Stimulated activated CD8-positive, alpha-beta memory T cell treated with anti-CD3 and anti-CD28 coated beads, Interleukin-12 subunit alpha, Interleukin-12 subunit beta, amount 100 ng/mL, for 24 hours (primary cell): ENCODE data around the gene SCAF8.
"Not testable (repeated sequence)": the region's sequence is repeated elsewhere in the genome, so short reads cannot be mapped to it uniquely, and the experiment has no call there.

Experiments
- DNase-seq: peaks from one replicate; pipeline ENCODE4 v3.0.0-alpha.2; 2020; ENCODE audit errors: extremely low read depth

Gene SCAF8

DNA sequence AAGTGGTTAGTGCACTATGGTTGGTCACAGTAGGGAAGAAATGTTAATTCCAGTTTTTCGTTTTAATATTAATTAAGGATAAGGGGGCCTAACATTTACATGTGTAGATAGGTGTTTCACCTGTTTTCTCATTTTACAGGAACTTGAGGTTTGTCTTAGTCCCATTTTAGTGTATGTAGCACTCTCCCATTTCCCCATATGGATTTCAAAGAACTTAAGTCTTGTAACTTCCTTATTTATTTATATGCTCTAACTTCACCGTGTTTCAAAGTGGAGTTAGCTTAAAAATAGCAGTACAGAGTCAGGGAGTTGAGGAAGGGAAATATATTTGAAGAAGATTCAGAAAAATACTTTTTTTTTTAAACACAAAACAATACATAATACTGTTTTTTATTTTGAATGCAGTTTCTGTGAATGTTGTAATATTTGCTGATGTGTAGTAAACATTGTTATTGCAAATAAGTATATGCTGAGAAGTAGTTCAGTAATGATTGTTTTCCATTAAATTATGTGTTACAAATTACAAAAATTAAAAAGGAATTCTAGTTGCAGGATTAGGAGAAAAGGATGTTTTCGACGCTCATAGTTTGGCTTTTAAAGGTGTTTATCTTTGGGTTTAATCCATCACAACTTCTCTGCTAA is 3.5 kb downstream of the SCAF8 start:
- no peak for DNase-seq

DNA sequence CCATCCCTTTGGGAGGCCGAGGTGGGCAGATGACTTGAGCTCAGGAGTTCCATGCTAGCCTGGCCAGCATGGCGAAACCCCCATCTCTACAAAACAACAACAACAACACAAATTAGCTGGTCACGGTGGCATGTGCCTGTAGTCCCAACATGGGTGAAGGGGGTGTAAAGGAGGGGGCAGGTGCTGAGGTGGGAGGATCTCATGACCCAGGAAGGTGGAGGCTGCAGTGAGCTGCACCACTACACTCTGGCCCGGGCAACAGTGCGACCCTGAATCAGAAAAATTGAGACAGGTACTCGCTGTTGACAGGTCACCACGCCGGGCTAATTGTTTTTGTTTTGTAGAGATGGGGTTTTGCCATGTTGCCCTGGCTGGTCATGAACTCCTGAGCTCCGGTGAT is 4.2 kb downstream of the SCAF8 start:
- DNase-seq, result no peak

DNA sequence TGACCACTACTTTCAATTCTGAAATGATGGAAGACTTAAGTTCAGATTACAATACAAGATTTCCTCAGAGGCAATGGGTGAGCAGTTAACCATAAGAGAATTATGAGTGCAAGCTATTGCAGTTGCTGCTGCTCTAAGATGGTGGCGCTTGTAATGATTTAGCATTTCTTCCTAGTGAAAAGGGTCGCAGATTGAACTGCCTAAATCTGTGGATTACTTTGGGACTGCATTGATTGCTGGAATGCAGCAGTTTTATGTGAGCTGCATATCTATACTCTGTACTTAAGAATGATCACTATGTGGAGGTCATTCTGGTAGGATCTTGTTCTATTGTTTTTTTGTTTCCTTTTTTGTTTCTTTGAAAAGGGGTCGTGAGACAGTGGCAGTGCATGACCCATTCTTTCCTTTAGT is 5.3 kb downstream of the SCAF8 start:
- no peak for DNase-seq

DNA sequence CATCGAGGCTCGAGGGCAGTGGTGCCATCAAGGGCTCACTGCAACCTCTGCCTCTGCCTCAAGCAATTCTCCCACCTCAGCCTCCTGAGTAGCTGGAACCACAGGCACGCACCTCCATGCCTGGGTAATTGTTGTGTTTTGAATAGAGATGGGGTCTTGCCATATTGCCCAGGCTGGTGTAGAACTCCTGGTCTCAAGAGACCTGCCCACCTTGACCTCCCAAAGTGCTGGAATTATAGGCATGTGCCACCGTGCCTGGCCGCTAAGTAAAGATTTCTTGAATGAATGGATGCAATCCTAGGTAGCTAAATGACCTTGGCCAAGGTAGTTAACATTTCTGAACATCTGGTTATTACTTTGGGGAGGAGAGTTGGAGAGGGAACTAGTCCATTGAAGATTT is 7.4 kb downstream of the SCAF8 start:
- no peak for DNase-seq

DNA sequence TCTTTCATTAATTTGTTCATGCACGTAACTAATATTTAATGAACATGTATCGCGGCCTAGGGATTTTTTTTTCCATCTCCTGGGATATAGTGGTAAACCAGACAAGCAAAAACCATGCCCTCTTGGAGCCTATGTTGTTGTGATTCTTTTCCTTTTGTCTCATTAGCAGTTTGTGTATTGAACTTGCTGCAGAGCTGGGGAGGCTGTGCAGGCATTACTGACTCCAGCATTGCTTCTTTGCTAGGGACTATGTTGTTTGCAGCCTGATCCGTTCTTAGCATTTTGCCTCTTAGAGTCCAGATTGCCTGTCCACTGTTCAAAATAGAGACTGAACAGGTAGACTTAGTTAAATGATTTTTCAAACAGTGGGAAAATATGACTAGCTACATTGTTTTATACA is 9.7 kb downstream of the SCAF8 start:
- no peak for DNase-seq

DNA sequence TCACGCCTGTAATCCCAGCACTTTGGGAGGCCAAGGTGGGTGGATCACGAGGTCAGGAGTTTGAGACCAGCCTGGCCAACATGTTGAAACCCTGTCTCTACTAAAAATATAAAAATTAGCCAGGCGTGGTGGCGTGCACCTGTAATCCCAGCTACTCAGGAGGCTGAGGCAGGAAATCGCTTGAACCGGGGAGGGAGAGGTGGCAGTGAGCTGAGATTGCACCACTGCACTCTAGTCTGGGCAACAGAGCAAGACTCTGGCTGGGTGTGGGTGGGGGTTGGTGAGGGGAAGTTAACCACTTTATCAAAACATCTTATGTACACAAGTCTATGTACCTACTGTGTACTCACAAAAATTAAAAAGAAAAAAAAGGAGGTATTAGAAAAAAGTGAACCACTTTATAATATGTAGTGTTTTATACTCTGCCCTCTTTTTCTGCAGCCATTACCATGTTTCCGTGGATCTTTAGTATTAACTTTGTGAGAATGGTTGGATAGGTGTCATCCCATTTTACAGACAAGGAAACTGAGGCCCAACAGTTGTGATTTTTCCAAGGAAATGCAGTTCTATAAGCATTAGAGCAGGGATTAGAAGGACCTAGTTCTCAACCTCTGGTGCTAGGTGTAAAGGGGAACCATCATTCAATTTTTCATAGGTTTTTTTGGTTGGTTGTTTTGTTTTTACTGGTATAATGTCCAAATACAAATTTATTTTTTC is 11.0 kb downstream of the SCAF8 start:
- not testable (repeated sequence) for DNase-seq

DNA sequence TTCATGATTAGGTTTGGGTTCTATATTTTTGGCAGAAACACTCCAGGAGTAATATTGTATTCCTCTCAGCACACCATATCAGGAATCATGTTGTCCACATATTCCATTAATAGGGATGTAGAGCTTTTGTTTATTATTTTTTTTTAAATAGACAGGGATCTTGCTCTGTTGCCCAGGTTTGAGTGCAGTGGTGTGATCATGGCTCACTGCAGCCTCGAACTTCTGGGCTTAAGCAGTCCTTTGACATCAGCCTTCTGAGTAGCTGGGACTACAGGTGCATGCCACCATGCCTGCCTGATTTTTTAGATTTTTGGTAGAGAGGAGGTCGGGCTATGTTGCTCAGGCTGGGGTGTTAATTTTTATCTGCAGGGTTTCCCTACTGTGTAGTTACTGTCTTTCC is 12.0 kb downstream of the SCAF8 start:
- no peak for DNase-seq

DNA sequence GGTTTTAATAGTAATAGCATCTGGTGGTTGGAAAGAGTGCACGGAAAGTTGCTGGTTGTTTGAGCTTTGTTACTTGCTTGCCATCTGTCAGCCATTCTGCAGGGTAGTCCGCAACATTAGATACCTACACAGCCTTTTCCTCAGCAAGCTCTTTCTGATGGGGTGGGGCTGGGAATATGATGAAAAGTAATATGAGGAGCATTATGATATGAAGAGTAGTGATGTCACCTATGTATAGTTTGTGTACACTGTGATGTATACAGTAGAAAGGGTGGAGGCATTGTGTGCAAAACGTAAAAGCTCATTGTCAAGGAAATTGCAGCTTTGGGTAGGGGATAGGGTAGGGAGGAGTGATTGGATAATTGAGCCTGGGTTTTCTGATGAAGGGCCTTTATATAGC is 16.1 kb downstream of the SCAF8 start:
- no peak for DNase-seq

DNA sequence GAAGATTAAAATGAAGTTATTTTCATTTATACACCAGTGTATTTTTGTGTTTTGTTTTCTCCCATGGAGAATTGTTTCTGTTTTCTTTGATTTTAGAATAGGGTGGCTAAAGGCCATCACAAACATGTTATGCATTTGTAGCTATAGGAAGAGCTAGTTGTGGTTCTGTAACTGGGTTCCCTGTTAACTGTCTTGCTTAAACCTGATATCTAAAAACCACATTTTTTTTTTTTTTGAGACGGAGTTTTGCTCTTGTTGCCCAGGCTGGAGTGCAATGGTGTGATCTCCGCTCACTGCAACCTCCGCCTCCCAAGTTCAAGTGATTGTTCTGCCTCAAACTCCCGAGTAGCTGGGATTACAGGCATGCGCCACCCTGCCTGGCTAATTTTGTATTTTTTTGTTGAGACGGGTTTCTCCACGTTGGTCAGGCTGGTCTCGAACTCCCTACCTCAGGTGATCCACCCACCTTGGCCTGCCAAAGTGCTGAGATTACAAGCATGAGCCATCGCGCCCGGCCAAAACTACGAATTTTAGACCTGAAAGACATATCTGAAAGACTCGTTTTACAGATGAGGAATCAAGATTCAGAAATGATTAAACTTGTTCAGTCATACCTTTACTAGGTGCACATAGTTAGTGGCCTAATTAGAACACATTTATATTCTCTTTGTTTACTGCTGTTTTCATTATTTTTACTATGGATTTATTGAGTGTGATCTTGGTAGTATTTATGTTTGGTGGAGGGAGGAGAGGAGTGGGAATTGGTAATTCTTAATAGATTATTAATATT is 18.0 kb downstream of the SCAF8 start:
- no peak for DNase-seq

DNA sequence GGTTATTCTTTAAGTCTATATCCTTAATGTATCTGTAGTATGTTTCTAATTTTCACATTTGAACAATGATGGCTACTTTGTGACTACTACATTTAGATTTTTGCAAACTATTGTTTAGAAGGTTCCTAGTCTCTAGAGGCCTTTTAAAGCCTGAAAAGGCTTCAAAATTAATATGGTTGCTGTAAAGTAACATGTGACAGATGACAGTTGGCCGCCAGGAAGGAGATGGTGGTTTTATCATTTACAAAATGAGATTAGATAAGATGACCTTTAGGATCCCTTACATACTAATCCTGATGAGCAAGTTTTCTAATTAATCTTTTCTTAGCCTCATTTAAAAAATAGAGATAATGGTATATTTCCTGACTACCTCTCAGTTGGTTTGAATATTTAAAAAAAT is 18.8 kb downstream of the SCAF8 start:
- DNase-seq, result no peak

DNA sequence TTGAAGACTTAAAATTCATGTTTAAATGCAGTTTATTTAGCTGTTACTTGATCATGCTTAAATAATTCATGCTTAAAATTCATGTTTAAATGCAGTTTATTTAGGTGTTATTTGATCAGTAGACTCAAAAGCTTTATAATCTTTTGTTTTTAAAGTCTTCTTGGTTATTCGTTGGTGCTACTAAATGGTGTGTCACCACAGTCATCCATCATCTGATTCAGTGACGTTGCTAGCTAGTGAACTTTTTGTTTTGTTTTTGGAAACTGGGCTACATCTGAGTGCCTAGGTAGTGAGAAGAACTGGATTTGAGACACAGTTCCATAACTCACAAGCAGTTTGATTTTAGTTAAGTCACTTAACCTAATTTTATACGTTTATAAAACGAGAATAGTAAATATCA is 20.9 kb downstream of the SCAF8 start:
- DNase-seq, result no peak

DNA sequence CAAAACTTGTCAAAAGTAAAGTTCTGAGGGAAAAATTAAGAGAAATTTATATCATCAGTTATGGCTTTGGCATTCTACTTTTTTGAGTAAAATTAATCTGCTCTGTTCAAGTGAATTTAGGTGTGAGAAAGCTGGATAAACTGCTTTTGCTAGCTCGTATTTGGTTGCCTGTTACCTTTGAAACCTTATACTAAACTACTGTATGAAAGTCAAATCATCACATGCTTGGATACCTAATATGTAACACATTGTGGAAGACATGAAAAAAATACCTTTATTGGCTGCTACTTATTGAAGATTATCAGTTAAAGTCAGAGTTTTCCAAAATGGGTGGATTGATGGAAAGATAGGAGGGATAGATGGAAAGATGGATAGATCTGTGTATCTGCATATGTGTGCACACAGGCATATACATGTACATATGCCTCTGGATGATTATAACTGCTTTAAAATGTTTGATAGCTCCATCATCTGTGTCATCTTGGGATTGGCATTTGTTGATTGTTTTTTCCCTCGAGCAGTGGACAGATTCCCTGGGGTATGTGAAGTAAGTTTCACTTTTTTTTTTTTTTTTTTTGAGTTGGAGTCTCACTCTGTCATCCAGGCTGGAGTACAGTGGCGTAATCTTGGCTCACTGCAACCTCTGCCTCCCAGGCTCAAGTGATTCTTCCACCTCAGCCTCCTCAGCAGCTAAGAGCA is 24.3 kb downstream of the SCAF8 start:
- no peak for DNase-seq

DNA sequence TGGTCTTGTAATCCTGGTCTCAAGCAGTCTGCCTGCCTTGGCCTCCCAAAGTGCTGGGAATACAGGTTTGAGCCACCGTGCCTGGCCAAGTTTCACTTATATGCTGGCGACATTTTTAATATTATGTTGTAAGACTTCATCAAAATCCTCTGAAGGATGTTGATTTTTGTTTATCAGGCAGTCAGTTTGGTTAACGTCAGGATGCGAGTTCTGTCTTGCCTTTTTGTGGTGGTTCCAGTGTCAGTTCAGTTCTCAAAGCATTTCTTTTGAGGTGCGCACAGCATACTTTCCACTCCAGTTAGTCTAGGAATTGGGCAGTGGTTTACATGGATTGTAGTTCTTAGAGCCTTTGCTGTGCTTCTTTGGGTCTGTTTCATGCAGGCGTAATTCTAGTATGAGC is 24.9 kb downstream of the SCAF8 start:
- no peak for DNase-seq

DNA sequence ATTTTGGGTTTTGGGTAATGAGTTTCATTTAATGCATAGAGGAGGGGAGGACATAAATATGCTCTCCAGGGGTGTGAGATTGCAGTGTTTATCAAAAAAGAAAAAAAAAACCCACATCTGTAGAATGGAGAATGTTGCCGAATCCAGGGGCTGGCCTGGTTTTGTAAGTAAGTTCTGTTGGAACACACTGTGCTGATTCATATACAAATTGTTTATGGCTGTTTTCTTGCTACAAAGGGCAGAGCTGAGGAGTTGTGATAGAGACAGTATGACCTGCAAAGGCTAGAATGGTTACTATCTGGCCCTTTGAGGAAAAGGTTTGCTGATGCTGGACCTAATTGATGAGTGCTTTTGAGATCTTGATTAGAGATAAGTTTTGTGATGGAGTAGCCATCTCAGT is 30.4 kb downstream of the SCAF8 start:
- no peak for DNase-seq

DNA sequence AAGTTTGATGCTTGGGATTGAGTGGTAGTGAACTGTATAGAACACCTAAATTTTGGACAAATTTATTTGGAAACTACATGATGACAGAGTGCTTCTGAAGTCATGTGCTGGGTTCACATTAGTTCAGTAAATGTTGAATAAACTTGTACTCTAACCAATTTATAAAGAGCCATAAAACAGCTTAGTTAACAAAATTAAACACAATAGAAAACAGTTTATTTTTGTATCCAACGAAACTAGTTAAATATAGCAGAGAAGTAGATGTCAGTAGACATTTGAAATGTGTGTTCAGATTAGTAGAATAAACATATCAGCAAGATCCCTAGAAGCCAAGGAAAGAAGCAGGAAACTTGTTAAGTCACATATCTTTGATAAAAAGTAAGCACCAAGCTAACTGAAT is 32.1 kb downstream of the SCAF8 start:
- DNase-seq, result no peak

DNA sequence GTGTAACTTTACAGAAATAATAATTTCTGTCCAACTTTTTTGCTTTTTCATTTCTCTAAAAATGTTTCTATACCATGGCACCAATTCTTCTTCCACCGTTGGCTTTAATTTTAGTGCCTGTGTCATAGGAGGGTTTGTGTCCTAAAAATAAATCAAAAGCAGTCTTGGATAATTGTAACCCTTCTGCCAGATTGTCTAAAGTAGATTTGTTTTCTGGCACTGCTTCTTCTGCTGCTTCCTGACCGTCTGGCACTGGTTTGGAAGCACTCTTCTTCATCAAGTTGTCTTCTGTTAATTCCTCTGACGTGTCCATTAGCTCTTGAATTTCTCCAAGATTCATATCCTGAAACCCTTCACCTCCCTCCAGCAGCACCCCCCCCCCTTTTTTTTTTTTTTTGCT is 33.1 kb downstream of the SCAF8 start:
- no peak for DNase-seq

DNA sequence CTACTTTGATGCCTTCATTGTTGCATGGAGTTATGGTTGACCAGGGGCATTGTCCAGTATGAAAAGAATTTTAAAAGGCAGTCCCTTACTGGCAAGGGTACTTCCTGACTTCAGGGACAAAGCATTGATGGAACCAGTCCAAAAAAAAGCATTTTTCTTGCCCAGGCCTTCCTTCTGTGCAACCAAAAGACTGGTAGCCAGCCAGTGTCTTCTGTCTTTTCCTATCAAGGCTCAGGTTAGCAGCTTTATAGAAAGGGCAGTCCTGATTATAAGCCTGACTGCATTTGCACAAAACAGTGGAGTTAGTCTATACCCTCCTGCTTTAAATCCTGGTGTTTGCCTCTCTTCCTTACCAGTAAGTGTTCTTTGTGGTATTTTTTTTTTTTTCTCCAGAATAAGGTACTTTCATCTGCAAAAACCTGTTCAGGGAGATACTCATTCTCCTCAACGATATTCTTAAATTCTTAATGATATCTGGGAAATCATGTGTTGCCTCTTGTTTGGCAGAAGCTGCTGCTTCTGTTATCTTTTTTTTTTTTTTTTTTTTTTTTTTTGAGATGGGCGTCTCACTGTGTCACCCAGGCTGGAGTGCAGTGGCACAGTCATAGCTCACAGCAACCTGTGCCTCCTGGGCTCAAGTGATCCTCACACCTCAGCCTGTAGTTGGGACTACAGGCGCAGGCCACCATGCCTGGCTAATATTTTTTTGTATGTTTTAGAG is 33.9 kb downstream of the SCAF8 start:
- DNase-seq, result no peak

DNA sequence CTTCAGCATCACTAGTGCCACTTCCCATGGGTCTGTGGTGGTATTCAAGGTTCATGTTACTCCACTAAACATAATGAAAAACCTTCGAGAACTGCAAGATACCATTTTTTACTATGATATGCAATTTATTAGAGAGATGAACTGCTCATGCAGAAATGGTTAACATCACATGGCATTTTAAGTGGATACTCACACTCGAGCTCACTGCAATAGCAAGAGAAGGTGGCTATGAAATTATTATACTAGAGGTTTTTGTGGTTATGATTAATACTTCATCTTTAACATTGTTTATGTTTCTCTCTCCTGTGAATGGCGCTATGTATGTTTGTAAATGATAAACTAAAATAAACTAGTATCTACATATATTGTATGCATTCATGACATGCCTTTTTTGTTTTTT is 35.1 kb downstream of the SCAF8 start:
- no peak for DNase-seq

DNA sequence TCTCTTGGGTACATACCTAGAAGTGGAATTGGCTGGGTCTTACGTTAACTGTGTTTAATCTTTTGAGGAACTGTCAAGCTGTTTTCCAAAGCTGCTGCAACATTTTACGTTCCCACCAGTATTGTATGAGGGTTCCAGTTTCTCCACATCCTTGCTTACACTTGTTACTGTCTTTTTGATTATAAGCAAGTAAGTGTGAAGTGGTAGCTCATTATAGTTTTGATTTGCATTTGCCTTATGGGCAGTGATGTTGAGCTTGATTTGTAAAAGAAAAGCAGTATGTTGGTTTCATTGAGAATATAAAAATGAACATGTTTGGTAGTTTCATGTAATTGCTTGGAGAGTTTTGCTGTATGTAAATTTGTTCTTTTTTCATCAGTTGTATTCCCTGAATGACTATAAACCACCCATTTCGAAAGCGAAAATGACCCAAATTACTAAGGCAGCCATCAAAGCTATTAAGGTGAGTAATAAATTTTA is 40.4 kb downstream of the SCAF8 start:
- no peak for DNase-seq

DNA sequence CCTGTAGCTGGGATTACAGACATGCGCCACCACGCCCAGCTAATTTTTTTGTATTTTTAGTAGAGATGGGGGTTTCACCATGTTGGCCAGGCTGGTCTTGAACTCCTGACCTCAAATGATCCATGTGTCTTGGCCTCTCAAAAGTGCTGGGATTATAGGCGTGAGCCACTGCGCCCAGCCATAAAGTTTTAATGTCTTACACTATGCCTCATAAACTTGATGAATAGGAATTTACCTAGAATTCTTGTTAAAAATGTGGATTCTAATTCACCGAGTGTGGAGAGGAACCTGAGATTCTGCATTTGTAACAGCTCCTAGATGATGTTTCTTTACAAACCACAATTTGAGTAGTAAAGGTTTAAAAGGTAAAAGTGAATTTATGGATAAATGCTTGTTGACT is 45.9 kb downstream of the SCAF8 start:
- DNase-seq, result not testable (repeated sequence)

DNA sequence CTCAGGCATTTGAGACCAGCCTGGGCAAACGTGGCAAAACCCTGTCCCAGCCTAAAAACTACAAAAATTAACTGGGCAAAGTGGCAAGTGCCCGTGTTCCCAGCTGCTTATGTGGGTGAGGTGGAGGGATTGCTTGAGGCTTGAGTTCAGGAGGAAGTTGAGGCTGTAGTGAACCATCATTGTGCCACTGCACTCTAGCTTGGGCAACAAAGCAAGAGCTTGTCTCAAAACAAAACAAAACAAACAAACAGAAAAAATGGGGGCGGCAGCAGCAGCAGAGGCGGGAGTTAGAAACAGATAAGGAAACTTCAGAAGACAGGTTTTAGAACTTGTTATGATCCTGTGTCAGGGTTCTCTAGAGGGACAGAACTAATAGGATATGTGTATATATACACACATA is 49.0 kb downstream of the SCAF8 start:
- no peak for DNase-seq

DNA sequence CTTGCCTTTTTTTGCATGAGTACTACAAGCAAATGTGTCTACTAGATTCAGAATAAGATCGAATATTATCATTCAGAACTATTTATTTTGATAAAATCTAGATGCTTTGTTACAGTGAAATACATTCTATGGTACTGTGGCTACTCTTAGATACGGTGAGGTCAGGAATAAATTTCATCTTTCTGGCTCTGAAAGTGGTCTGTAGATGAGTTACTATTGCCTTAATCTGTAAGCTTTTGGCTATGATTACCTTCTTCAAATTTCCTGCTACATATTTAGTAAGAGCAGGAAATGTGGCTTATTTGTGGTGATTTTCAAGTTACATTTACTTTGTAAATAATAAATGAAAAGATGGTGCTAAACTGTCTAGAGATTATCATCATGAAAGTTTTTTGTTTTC is 50.0 kb downstream of the SCAF8 start:
- DNase-seq, result no peak
